ENCODE results near the gene FAM156B.
"Not testable (repeated sequence)": the region's sequence is repeated elsewhere in the genome, so short reads cannot be mapped to it uniquely, and the experiment has no call there.

DNA sequence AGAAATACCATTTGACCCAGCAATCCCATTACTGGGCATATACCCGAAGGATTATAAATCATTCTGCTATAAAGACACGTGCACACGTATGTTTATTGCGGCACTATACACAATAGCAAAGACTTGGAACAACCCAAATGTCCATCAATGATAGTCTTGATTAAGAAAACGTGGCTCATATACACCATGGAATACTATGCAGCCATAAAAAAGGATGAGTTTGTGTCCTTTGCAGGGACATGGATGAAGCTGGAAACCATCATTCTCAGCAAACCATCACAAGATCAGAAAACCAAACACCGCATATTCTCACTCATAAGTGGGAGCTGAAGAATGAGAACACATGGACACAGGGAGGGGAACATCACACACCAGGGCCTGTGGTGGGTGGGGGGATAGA is 33.1 kb downstream of the FAM156B start:
- TF ChIP-seq POLR2A (IDR thresholded peaks at IDR 0.05) = not testable (repeated sequence)
- TF ChIP-seq, protein P1, sequence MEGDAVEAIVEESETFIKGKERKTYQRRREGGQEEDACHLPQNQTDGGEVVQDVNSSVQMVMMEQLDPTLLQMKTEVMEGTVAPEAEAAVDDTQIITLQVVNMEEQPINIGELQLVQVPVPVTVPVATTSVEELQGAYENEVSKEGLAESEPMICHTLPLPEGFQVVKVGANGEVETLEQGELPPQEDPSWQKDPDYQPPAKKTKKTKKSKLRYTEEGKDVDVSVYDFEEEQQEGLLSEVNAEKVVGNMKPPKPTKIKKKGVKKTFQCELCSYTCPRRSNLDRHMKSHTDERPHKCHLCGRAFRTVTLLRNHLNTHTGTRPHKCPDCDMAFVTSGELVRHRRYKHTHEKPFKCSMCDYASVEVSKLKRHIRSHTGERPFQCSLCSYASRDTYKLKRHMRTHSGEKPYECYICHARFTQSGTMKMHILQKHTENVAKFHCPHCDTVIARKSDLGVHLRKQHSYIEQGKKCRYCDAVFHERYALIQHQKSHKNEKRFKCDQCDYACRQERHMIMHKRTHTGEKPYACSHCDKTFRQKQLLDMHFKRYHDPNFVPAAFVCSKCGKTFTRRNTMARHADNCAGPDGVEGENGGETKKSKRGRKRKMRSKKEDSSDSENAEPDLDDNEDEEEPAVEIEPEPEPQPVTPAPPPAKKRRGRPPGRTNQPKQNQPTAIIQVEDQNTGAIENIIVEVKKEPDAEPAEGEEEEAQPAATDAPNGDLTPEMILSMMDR (IDR thresholded peaks at IDR 0.05) = not testable (repeated sequence)
